ENCODE measurements around the gene MOCS3.

DNA sequence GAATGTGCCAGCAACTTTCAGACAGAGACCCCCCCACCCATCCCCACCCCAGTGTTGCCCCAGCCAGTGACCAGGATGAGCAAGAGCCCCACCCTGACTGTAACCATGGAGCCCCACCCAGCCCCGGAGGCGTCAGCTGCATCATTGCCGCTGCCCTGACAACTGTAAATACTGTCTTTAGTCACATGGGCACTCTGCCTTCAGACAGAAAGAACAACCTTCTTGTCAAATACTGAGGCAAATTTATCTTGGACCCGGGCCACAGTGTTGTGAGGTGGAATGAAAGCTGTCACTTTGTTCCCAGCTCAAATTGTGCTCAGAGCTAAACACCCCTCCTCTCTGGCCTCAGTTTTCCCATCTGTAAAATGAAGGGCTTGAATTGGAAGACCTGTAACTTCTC, 23.7 kb downstream of the MOCS3 start:
- TF ChIP-seq, protein P1, sequence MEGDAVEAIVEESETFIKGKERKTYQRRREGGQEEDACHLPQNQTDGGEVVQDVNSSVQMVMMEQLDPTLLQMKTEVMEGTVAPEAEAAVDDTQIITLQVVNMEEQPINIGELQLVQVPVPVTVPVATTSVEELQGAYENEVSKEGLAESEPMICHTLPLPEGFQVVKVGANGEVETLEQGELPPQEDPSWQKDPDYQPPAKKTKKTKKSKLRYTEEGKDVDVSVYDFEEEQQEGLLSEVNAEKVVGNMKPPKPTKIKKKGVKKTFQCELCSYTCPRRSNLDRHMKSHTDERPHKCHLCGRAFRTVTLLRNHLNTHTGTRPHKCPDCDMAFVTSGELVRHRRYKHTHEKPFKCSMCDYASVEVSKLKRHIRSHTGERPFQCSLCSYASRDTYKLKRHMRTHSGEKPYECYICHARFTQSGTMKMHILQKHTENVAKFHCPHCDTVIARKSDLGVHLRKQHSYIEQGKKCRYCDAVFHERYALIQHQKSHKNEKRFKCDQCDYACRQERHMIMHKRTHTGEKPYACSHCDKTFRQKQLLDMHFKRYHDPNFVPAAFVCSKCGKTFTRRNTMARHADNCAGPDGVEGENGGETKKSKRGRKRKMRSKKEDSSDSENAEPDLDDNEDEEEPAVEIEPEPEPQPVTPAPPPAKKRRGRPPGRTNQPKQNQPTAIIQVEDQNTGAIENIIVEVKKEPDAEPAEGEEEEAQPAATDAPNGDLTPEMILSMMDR (IDR thresholded peaks at IDR 0.05; ENCODE audit: low read length): no peak
- TF ChIP-seq EZH2 (optimal IDR thresholded peaks at IDR 0.05; ENCODE audit: low read depth, low read length): no peak

All from MM.1S (cell line).